ENCODE data around the gene SCAF8.
A peak's percentile ranks its signal among the peaks of the same experiment; 100 is the strongest.
"Not testable (repeated sequence)": the region's sequence is repeated elsewhere in the genome, so short reads cannot be mapped to it uniquely, and the experiment has no call there.

Gene SCAF8

GRCh38 chr6:154733183-154733625, at the start of gene SCAF8:
Gene SCAF8, plus strand, starts transcription at chr6:154733416. Its CDS starts 485 bp downstream, at chr6:154733901.
- DNase-seq (ENCODE audit: low read depth), result peak; percentile 77

- DNase-seq (ENCODE audit: low read depth), result no peak
These were observed 49.3 kb upstream of the SCAF8 start for GRCh38 chr6:154683756-154684523.

GRCh38 chr6:154686162-154686561, 47.1 kb upstream of the SCAF8 start:
- DNase-seq (ENCODE audit: low read depth), result no peak

GRCh38 chr6:154689493-154690255, 43.5 kb upstream of the SCAF8 start:
- no peak for DNase-seq (ENCODE audit: low read depth)

GRCh38 chr6:154690857-154691256, 42.4 kb upstream of the SCAF8 start:
- no peak for DNase-seq (ENCODE audit: low read depth)

- no peak for DNase-seq (ENCODE audit: low read depth)
These were observed 36.6 kb upstream of the SCAF8 start for GRCh38 chr6:154696661-154697060.

GRCh38 chr6:154703124-154703523, 30.1 kb upstream of the SCAF8 start:
- DNase-seq (ENCODE audit: low read depth), result no peak

- no peak for DNase-seq (ENCODE audit: low read depth)
These were observed 27.6 kb upstream of the SCAF8 start for GRCh38 chr6:154705471-154706113.

GRCh38 chr6:154706389-154706788, 26.8 kb upstream of the SCAF8 start:
- no peak for DNase-seq (ENCODE audit: low read depth)

GRCh38 chr6:154709621-154710020, 23.6 kb upstream of the SCAF8 start:
- no peak for DNase-seq (ENCODE audit: low read depth)

- no peak for DNase-seq (ENCODE audit: low read depth)
These were observed 22.5 kb upstream of the SCAF8 start for GRCh38 chr6:154710689-154711088.

GRCh38 chr6:154715446-154715845, 17.8 kb upstream of the SCAF8 start:
- DNase-seq (ENCODE audit: low read depth), result no peak

- not testable (repeated sequence) for DNase-seq (ENCODE audit: low read depth)
These were observed 16.9 kb upstream of the SCAF8 start for GRCh38 chr6:154716350-154716749.

GRCh38 chr6:154719433-154719832, 13.8 kb upstream of the SCAF8 start:
- no peak for DNase-seq (ENCODE audit: low read depth)

- DNase-seq (ENCODE audit: low read depth), result no peak
These were observed 13.4 kb upstream of the SCAF8 start for GRCh38 chr6:154719854-154720253.

- no peak for DNase-seq (ENCODE audit: low read depth)
These were observed 11.8 kb upstream of the SCAF8 start for GRCh38 chr6:154721460-154721859.

- DNase-seq (ENCODE audit: low read depth), result no peak
These were observed 6.3 kb upstream of the SCAF8 start for GRCh38 chr6:154726887-154727286.

- no peak for DNase-seq (ENCODE audit: low read depth)
These were observed 1.7 kb upstream of the SCAF8 start for GRCh38 chr6:154731296-154732218.

GRCh38 chr6:154732538-154733182, 556 bp upstream of the SCAF8 start:
- DNase-seq (ENCODE audit: low read depth), result no peak

GRCh38 chr6:154733626-154734382, 588 bp downstream of the SCAF8 start:
- peak; percentile 82 for DNase-seq (ENCODE audit: low read depth)
